ENCODE results near the gene KIF26B. TPM values are rescaled to one million over a fixed set of nuclear protein-coding genes. Genes with fewer than 3 reads are reported as not detected.

KIF26B gene
- total and polyA plus RNA-seq, 2 of the 4 experiments (the other 2 are of a cell fraction): 0.53 to 0.54 TPM

GRCh38 chr1:245582026-245582425 lies 427.2 kb downstream of the KIF26B start:
- no peak overlapping the region for H2BK120ac ChIP-seq (ENCODE audit: low read depth, low read length)
- H2AK5ac ChIP-seq (ENCODE audit: low read depth, low read length): no peak overlapping the region
- no peaks in the 10 kb centered on the region for H3K79me1 ChIP-seq (ENCODE audit: low read depth in 1 of 2, low read length in 2 of 2)
- H2BK15ac ChIP-seq (ENCODE audit: low read depth, low read length): no peak overlapping the region
- no peak for DNase-seq
- dilution Hi-C loops (cut with HindIII; ENCODE audit: low sequenced_read_pairs, unreplicated experiment): no loop called here
- no peak overlapping the region for H2AFZ ChIP-seq (replicated peaks; ENCODE audit: low read length, poor library complexity)
- no peaks in the 10 kb centered on the region for H4K20me1 ChIP-seq (ENCODE audit: insufficient read depth, low read length)
- H3K9ac ChIP-seq (ENCODE audit: low read depth, low read length): no peak overlapping the region
- H4K5ac ChIP-seq (ENCODE audit: low read depth, low read length): no peak overlapping the region
- no peak overlapping the region for H3K23ac ChIP-seq (ENCODE audit: low read depth, low read length)
- H3K36me3 ChIP-seq (ENCODE audit: control insufficient read depth, insufficient read depth, low read length): 0 out of 2 replicates have a peak, but pooled peaks cover 1% of the 10 kb centered on the region
- no peak overlapping the region for H3K18ac ChIP-seq (ENCODE audit: low read depth, low read length)
- H3K4me1 ChIP-seq (ENCODE audit: control insufficient read depth, insufficient read depth, low read length): peaks cover 5% of the 10 kb centered on the region
- ChIA-PET CTCF (interaction anchor here (0.6 kb wide), 1 partner anchor 218 kb away, joined by 3 read pairs; no protein-coding TSS in a partner anchor), POLR2A (ENCODE audit: unreplicated experiment) (no interaction called here)
- H2BK20ac ChIP-seq (ENCODE audit: low read depth, low read length): no peak overlapping the region
- no peak for TF ChIP-seq MAZ (IDR thresholded peaks at IDR 0.05; ENCODE audit: borderline replicate concordance, low read depth, low read length)
- no peak for TF ChIP-seq POLR2A (IDR thresholded peaks at IDR 0.05; ENCODE audit: low read depth, low read length)
- no peak for TF ChIP-seq ELK1 (IDR thresholded peaks at IDR 0.05; ENCODE audit: borderline replicate concordance, low read depth, low read length)
- TF ChIP-seq FOS (IDR thresholded peaks at IDR 0.05; ENCODE audit: low read depth, low read length): no peak
- TF ChIP-seq MAFK (IDR thresholded peaks at IDR 0.05; ENCODE audit: low read depth, low read length): no peak
- no peak for TF ChIP-seq CEBPB (IDR thresholded peaks at IDR 0.05; ENCODE audit: low read depth, low read length)
- no peak for TF ChIP-seq CTCF (conservative IDR thresholded peaks at IDR 0.05; ENCODE audit: low read depth, low read length)
- no peak for TF ChIP-seq NFE2L2 (IDR thresholded peaks at IDR 0.05; ENCODE audit: low read depth, low read length)
- TF ChIP-seq RFX5 (IDR thresholded peaks at IDR 0.05; ENCODE audit: low read depth, low read length): no peak
- no peak for TF ChIP-seq SMC3 (IDR thresholded peaks at IDR 0.05; ENCODE audit: low read depth, low read length)
- TF ChIP-seq BHLHE40 (IDR thresholded peaks at IDR 0.05; ENCODE audit: low read depth, low read length): no peak
- no peak for TF ChIP-seq USF2 (IDR thresholded peaks at IDR 0.05; ENCODE audit: low read depth, low read length)
- no peak for TF ChIP-seq RCOR1 (IDR thresholded peaks at IDR 0.05; ENCODE audit: insufficient replicate concordance, low read length)
- no peak for TF ChIP-seq MXI1 (IDR thresholded peaks at IDR 0.05; ENCODE audit: borderline replicate concordance, low read depth, low read length)
- TF ChIP-seq CHD1 (IDR thresholded peaks at IDR 0.05; ENCODE audit: low read depth, low read length): no peak
- no peak for TF ChIP-seq RAD21 (IDR thresholded peaks at IDR 0.05; ENCODE audit: low read length)
- WGBS, 2 experiments (ENCODE audit: extremely low coverage in 2 of 2, insufficient read length in 1 of 2): 60% methylated on average over 2 of the region's 7 CpGs; no CpG with 5 or more reads in 1 of the 2 experiments
- no peak overlapping the region for H3K27ac ChIP-seq (ENCODE audit: insufficient read depth, low read length)
- H3K56ac ChIP-seq (ENCODE audit: extremely low read depth, insufficient read depth, low read length): no peak overlapping the region
- intact Hi-C loops (cut with micrococcal nuclease): no loop called here
- H4K91ac ChIP-seq (ENCODE audit: insufficient read depth, low read depth, low read length): no peak overlapping the region
- ATAC-seq (ENCODE audit: low read depth): no peak
- H2AK9ac ChIP-seq (replicated peaks; ENCODE audit: low read depth, low read length, poor library complexity): no peak overlapping the region
- no peak overlapping the region for H3K4me2 ChIP-seq (ENCODE audit: low read depth, low read length)
- H3K14ac ChIP-seq (replicated peaks; ENCODE audit: low read depth, low read length): no peak overlapping the region
- H3K9me1 ChIP-seq (ENCODE audit: insufficient read depth, low read length): no peaks in the 10 kb centered on the region
- H3K9me3 ChIP-seq (ENCODE audit: control insufficient read depth, insufficient read depth, low read length): no peaks in the 10 kb centered on the region
- H4K8ac ChIP-seq (ENCODE audit: low read depth in 2 of 2, low read length in 2 of 2): no peak overlapping the region
- H2BK5ac ChIP-seq (ENCODE audit: low read depth, low read length, poor library complexity, severe bottlenecking): no peak overlapping the region
- no TSS peak for BruUV-seq (replicated peaks)
- H3K27me3 ChIP-seq (ENCODE audit: control insufficient read depth, insufficient read depth, low read length): peaks cover 7% of the 10 kb centered on the region
- H3K4me3 ChIP-seq (ENCODE audit: insufficient read depth, low read depth, low read length): no peak overlapping the region
- H3K4ac ChIP-seq (ENCODE audit: low read depth, low read length): no peak overlapping the region
- in situ Hi-C loops (cut with MboI; ENCODE audit: low sequenced_read_pairs): no loop called here

Data from IMR-90 (cell line).